ENCODE results near the gene THRB. TPM values are rescaled to one million over a fixed set of nuclear protein-coding genes. Genes with fewer than 3 reads are reported as not detected.
"Not testable (repeated sequence)": the region's sequence is repeated elsewhere in the genome, so short reads cannot be mapped to it uniquely, and the experiment has no call there.

Gene THRB
- polyA plus RNA-seq, 1 experiment = 0.83 TPM

GRCh38 chr3:24433838-24434591 is 60.6 kb downstream of the THRB start:
- no peak for TF ChIP-seq CTCF (IDR thresholded peaks at IDR 0.05; ENCODE audit: insufficient read depth, low read depth, low read length)
- ChIA-PET POLR2A (no interaction called here), CTCF (no interaction called here)

GRCh38 chr3:24432989-24433388 is 61.7 kb downstream of the THRB start:
- Histone ChIP-seq H3K4me3 (ENCODE audit: low read depth, low read length) (no peak overlapping the region), H3K36me3 (ENCODE audit: control insufficient read depth, insufficient read depth, low read length) (no peaks in the 10 kb centered on the region), H3K27me3 (ENCODE audit: control insufficient read depth, insufficient read depth, low read length) (no peaks in the 10 kb centered on the region)
- no peak for DNase-seq (ENCODE audit: low read depth)
- CTCF ChIA-PET = no interaction called here
- TF ChIP-seq CTCF (IDR thresholded peaks at IDR 0.05; ENCODE audit: insufficient read depth, low read depth, low read length) = no peak
- POLR2A ChIA-PET = no interaction called here

More at GRCh38 chr3:24433838-24434591, 60.6 kb downstream of the THRB start:
- no peak for DNase-seq (ENCODE audit: low read depth)
- Histone ChIP-seq H3K36me3 (ENCODE audit: control insufficient read depth, insufficient read depth, low read length) (no peaks in the 10 kb centered on the region), H3K4me3 (ENCODE audit: low read depth, low read length) (no peak overlapping the region), H3K27me3 (ENCODE audit: control insufficient read depth, insufficient read depth, low read length) (no peaks in the 10 kb centered on the region)

- Histone ChIP-seq H3K27me3 (ENCODE audit: control insufficient read depth, insufficient read depth, low read length) (no peaks in the 10 kb centered on the region), H3K36me3 (ENCODE audit: control insufficient read depth, insufficient read depth, low read length) (no peaks in the 10 kb centered on the region), H3K4me3 (ENCODE audit: low read depth, low read length) (no peak overlapping the region)
- ChIA-PET CTCF (interaction anchor here (1.5 to 2.1 kb wide), 2 partner anchors 8 to 11 kb away, joined by 3 to 6 read pairs; no protein-coding TSS in a partner anchor), POLR2A (no interaction called here)
- no peak for TF ChIP-seq CTCF (IDR thresholded peaks at IDR 0.05; ENCODE audit: insufficient read depth, low read depth, low read length)
- no peak for DNase-seq (ENCODE audit: low read depth)
Measured at GRCh38 chr3:24428481-24428880, 66.2 kb downstream of the THRB start.

- DNase-seq (ENCODE audit: low read depth) = no peak
- Histone ChIP-seq H3K4me3 (ENCODE audit: low read depth, low read length) (no peak overlapping the region), H3K36me3 (ENCODE audit: control insufficient read depth, insufficient read depth, low read length) (no peaks in the 10 kb centered on the region), H3K27me3 (ENCODE audit: control insufficient read depth, insufficient read depth, low read length) (no peaks in the 10 kb centered on the region)
- ChIA-PET CTCF (interaction anchor here (2.1 kb wide), 1 partner anchor 9 kb away, joined by 6 read pairs; no protein-coding TSS in a partner anchor), POLR2A (no interaction called here)
- no peak for TF ChIP-seq CTCF (IDR thresholded peaks at IDR 0.05; ENCODE audit: insufficient read depth, low read depth, low read length)
Measured at GRCh38 chr3:24426896-24427295, 67.8 kb downstream of the THRB start.

GRCh38 chr3:24420829-24421228 is 73.8 kb downstream of the THRB start:
- H3K4me3 ChIP-seq (ENCODE audit: low read depth, low read length); POLR2A ChIA-PET; DNase-seq (ENCODE audit: low read depth); H3K36me3 ChIP-seq (ENCODE audit: control insufficient read depth, insufficient read depth, low read length); H3K27me3 ChIP-seq (ENCODE audit: control insufficient read depth, insufficient read depth, low read length); CTCF ChIA-PET: not testable (repeated sequence)

- Histone ChIP-seq H3K27me3 (ENCODE audit: control insufficient read depth, insufficient read depth, low read length) (no peaks in the 10 kb centered on the region), H3K4me3 (ENCODE audit: low read depth, low read length) (no peak overlapping the region), H3K36me3 (ENCODE audit: control insufficient read depth, insufficient read depth, low read length) (no peaks in the 10 kb centered on the region)
- no peak for DNase-seq (ENCODE audit: low read depth)
- CTCF ChIA-PET = no interaction called here
- no peak for TF ChIP-seq CTCF (IDR thresholded peaks at IDR 0.05; ENCODE audit: insufficient read depth, low read depth, low read length)
- POLR2A ChIA-PET = no interaction called here
Measured at GRCh38 chr3:24420224-24420623, 74.4 kb downstream of the THRB start.
